ENCODE data around the gene FOSL1.

Gene FOSL1

GRCh38 chr11:65915101-65915820 lies 15.1 kb upstream of the FOSL1 start:
- Histone ChIP-seq H4K20me1 (ENCODE audit: insufficient read depth, low read length) (no peaks in the 10 kb centered on the region), H3K4me3 (ENCODE audit: low read depth, low read length, poor library complexity, severe bottlenecking) (no peak overlapping the region), H3K27me3 (ENCODE audit: insufficient read depth, low read length) (peaks cover 5% of the 10 kb centered on the region; the same call in 1 of the 2 replicates), H3K9me3 (ENCODE audit: low read length) (no peaks in the 10 kb centered on the region), H3K27ac (ENCODE audit: low read depth, low read length, poor library complexity, severe bottlenecking) (no peak overlapping the region), H2AFZ (ENCODE audit: low read length) (no peak overlapping the region), H3K79me2 (ENCODE audit: insufficient read depth, low read length) (no peaks in the 10 kb centered on the region), H3F3A (ENCODE audit: insufficient read depth, low read length) (no peaks in the 10 kb centered on the region), H3K36me3 (ENCODE audit: insufficient read depth, low read length) (no peaks in the 10 kb centered on the region), H3K4me1 (ENCODE audit: insufficient read depth, low read length, severe bottlenecking) (peaks cover 18% of the 10 kb centered on the region), H3K9me2 (ENCODE audit: low read depth, low read length) (no peaks in the 10 kb centered on the region), H3K4me2 (ENCODE audit: low read length) (no peak overlapping the region), H3K9ac (ENCODE audit: low read length) (no peak overlapping the region)
- TF ChIP-seq, protein P1, sequence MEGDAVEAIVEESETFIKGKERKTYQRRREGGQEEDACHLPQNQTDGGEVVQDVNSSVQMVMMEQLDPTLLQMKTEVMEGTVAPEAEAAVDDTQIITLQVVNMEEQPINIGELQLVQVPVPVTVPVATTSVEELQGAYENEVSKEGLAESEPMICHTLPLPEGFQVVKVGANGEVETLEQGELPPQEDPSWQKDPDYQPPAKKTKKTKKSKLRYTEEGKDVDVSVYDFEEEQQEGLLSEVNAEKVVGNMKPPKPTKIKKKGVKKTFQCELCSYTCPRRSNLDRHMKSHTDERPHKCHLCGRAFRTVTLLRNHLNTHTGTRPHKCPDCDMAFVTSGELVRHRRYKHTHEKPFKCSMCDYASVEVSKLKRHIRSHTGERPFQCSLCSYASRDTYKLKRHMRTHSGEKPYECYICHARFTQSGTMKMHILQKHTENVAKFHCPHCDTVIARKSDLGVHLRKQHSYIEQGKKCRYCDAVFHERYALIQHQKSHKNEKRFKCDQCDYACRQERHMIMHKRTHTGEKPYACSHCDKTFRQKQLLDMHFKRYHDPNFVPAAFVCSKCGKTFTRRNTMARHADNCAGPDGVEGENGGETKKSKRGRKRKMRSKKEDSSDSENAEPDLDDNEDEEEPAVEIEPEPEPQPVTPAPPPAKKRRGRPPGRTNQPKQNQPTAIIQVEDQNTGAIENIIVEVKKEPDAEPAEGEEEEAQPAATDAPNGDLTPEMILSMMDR (IDR thresholded peaks at IDR 0.05; ENCODE audit: low read length): no peak
- TF ChIP-seq EZH2 (IDR thresholded peaks at IDR 0.05; ENCODE audit: borderline replicate concordance, low read length): no peak

DNA sequence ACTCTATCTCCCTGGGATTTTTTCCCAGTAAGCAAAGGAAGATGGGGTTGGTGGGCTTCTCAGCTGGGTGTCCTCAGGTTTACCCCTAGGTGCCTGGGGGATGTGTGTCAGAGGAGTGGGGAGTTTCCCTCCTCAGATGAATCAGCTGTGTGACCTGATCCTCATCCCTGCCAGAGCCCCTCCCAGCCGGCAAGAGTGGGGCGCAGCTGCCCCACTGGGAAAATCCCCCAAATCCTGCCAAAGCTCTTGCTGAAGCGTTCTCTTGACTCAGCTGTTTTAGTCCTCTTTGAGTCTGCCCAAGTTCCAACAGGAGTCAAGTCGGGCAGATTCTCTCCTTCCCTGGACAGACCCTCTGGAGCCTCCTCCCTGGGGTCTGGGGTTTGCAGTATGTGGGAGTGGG lies 12.7 kb upstream of the FOSL1 start:
- H3K27ac ChIP-seq (ENCODE audit: low read depth, low read length, poor library complexity, severe bottlenecking): no peak overlapping the region
- no peak overlapping the region for H3K4me3 ChIP-seq (ENCODE audit: low read depth, low read length, poor library complexity, severe bottlenecking)
- no peaks in the 10 kb centered on the region for H4K20me1 ChIP-seq (ENCODE audit: insufficient read depth, low read length)
- no peaks in the 10 kb centered on the region for H3K9me3 ChIP-seq (ENCODE audit: low read length)
- no peaks in the 10 kb centered on the region for H3F3A ChIP-seq (ENCODE audit: insufficient read depth, low read length)
- no peaks in the 10 kb centered on the region for H3K36me3 ChIP-seq (ENCODE audit: insufficient read depth, low read length)
- H2AFZ ChIP-seq (ENCODE audit: low read length): no peak overlapping the region
- H3K9me2 ChIP-seq (ENCODE audit: low read depth, low read length): no peaks in the 10 kb centered on the region
- H3K27me3 ChIP-seq (ENCODE audit: insufficient read depth, low read length): peaks cover 9% of the 10 kb centered on the region
- no peak overlapping the region for H3K4me2 ChIP-seq (ENCODE audit: low read length)
- no peak overlapping the region for H3K9ac ChIP-seq (ENCODE audit: low read length)
- H3K4me1 ChIP-seq (ENCODE audit: insufficient read depth, low read length, severe bottlenecking): peaks cover 7% of the 10 kb centered on the region
- no peaks in the 10 kb centered on the region for H3K79me2 ChIP-seq (ENCODE audit: insufficient read depth, low read length)
- TF ChIP-seq EZH2 (IDR thresholded peaks at IDR 0.05; ENCODE audit: borderline replicate concordance, low read length): no peak
- TF ChIP-seq, protein P1 (IDR thresholded peaks at IDR 0.05; ENCODE audit: low read length): no peak

DNA sequence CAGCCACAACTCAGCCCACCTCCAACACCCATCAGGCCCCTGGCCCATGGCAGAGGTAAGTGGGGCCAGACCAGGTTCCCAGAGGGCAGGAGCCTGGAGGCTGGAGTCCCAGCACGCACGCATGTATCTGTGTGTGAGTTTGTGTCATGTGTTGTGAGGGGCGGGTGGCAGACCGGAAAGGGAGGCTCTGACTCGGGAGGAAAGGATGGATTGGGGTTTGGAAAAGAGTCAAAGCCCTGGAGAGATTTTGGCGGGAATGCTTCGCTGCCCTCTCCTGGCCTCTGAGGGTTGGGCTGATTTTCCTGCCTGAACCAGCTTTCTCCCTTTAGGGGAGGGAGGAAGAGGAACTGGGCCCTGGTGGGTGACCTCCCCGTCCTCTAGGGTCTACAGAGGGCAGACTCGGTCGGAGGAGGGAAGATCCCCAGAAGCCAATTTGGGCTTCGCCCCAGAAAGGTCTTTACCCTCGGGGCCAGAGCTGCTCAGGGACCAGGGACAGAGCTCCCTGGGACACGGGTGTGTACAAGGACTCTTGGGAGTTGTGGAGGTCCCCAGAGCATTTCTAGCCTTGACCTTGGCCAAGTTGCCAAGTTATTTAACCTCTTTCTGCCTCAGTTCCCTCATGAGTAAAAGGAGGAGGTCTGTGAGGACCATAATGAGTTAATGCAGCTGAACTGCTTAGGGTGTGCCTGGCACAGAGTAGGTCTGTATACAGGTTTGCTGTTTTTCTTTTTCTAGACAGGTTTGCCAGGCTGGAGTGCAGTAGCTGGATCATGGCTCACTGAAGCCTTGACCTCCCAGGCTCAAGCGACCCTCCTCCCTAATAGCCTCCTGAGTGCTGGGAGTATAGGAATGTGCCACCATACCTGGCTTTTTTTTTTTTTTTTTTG lies 11.7 kb upstream of the FOSL1 start:
- Histone ChIP-seq H3F3A (ENCODE audit: insufficient read depth, low read length) (no peaks in the 10 kb centered on the region), H3K9me2 (ENCODE audit: low read depth, low read length) (no peaks in the 10 kb centered on the region), H3K4me2 (ENCODE audit: low read length) (no peak overlapping the region), H3K4me1 (ENCODE audit: insufficient read depth, low read length, severe bottlenecking) (no peaks in the 10 kb centered on the region), H3K27ac (ENCODE audit: low read depth, low read length, poor library complexity, severe bottlenecking) (no peak overlapping the region), H3K79me2 (ENCODE audit: insufficient read depth, low read length) (no peaks in the 10 kb centered on the region), H3K27me3 (ENCODE audit: insufficient read depth, low read length) (peaks cover 10% of the 10 kb centered on the region), H3K4me3 (ENCODE audit: low read depth, low read length, poor library complexity, severe bottlenecking) (no peak overlapping the region), H3K9me3 (ENCODE audit: low read length) (no peaks in the 10 kb centered on the region), H2AFZ (ENCODE audit: low read length) (no peak overlapping the region), H3K9ac (ENCODE audit: low read length) (no peak overlapping the region), H3K36me3 (ENCODE audit: insufficient read depth, low read length) (no peaks in the 10 kb centered on the region), H4K20me1 (ENCODE audit: insufficient read depth, low read length) (no peaks in the 10 kb centered on the region)
- no peak for TF ChIP-seq EZH2 (IDR thresholded peaks at IDR 0.05; ENCODE audit: borderline replicate concordance, low read length)
- TF ChIP-seq, protein P1 (IDR thresholded peaks at IDR 0.05; ENCODE audit: low read length): no peak
